GM12891 (cell line): Measurements from ENCODE around the gene HSFX2.
"Not testable (repeated sequence)": the region's sequence is repeated elsewhere in the genome, so short reads cannot be mapped to it uniquely, and the experiment has no call there.

ENCODE experiments used
- POLR2A ChIP-seq: IDR thresholded peaks from 2 replicates; pipeline ENCODE4 v1.6.1; 2011; ENCODE audit warnings: low read depth, low read length, control low read depth
- TAF1 ChIP-seq: IDR thresholded peaks from 2 replicates; pipeline ENCODE4 v1.6.1; 2011; ENCODE audit warnings: low read depth, low read length, control low read depth

- not testable (repeated sequence) for TF ChIP-seq TAF1, POLR2A
Measured at GRCh38 chrX:149626829-149627228, 31.7 kb upstream of the HSFX2 start.
